Endothelial cell of umbilical vein (primary cell): ENCODE measurements around the gene PGBD5. TPM values are rescaled to one million over a fixed set of nuclear protein-coding genes. Genes with fewer than 3 reads are reported as not detected.

Source experiments
- BruUV-seq: library from RNA; stranded (reverse); fragments of 400-500 nt; replicated peaks from 2 replicates; lab custom pipeline; 2021; lab: Mats Ljungman, UMichigan
- CTCF ChIA-PET: fragments of 300-600, 350-600 bp; sonication (Branson Sonifier 250); formaldehyde crosslinking; loops from one replicate; lab custom pipeline; 2021; ENCODE audit warnings: antibody characterized with exemption, inconsistent platforms; lab: Charles Lee
- POLR2A ChIA-PET: fragments of 300-600, 350-600 bp; sonication (Branson Sonifier 250); formaldehyde crosslinking; loops from one replicate; lab custom pipeline; 2021; ENCODE audit warnings: antibody characterized with exemption, inconsistent platforms; lab: Charles Lee
- DNase-seq: peaks from one replicate; pipeline ENCODE4 v3.0.0-alpha.2; 2011; ENCODE audit warnings: low read depth, low spot score
- FAIRE-seq: peaks from 2 replicates; lab custom pipeline; 2011; peaks lifted over from hg19 to GRCh38; lab: Jason Lieb, UNC
- H2AFZ ChIP-seq: 2 replicates; pipeline ENCODE4 v1.6.0; 2012; ENCODE audit warnings: low read depth, low read length, control low read depth, inconsistent platforms
- H3K27ac ChIP-seq: 2 replicates; pipeline ENCODE4 v1.5.1; 2011; ENCODE audit warnings: low read depth, mild to moderate bottlenecking, control low read depth, low read length, moderate library complexity; ENCODE audit not compliant: insufficient read depth
- H3K27me3 ChIP-seq, 2 experiments: 2 replicates each; pipeline versions ENCODE4 v1.6.0 to v1.6.1; 2011; ENCODE audit warnings: low read length in 2 of 2, mixed read lengths in 1 of 2; ENCODE audit not compliant: control insufficient read depth in 2 of 2, insufficient read depth in 2 of 2
- H3K36me3 ChIP-seq, 2 experiments: 2 replicates in 1 of 2; 3 replicates in 1 of 2; pipeline ENCODE4 v1.5.1; 2011; ENCODE audit warnings: low read length in 2 of 2, mild to moderate bottlenecking in 1 of 2, moderate library complexity in 1 of 2; ENCODE audit not compliant: control insufficient read depth in 2 of 2, insufficient read depth in 2 of 2; ENCODE audit errors: extremely low read depth in 1 of 2
- H3K4me1 ChIP-seq: 3 replicates; pipeline ENCODE4 v1.5.1; 2011; ENCODE audit warnings: mild to moderate bottlenecking, low read length; ENCODE audit not compliant: control insufficient read depth, insufficient read depth; ENCODE audit errors: extremely low read depth
- H3K4me2 ChIP-seq: 2 replicates; pipeline ENCODE4 v1.6.1; 2011; ENCODE audit warnings: low read length, control low read depth, mixed read lengths; ENCODE audit not compliant: insufficient read depth
- H3K4me3 ChIP-seq, 3 experiments: fragments of 200-600 bp in 1 of 3; sonication (generic), shearing (Covaris generic) in 1 of 3; replicated peaks in 1 of 3; 2 replicates each; pipeline ENCODE4 v1.5.1; 2011 to 2016; ENCODE audit warnings: control low read depth in 3 of 3, low read length in 3 of 3, mild to moderate bottlenecking in 2 of 3, inconsistent platforms in 1 of 3, low read depth in 1 of 3, moderate library complexity in 1 of 3; ENCODE audit not compliant: insufficient read depth in 1 of 3
- H3K79me2 ChIP-seq: 2 replicates; pipeline ENCODE4 v1.6.0; 2012; ENCODE audit warnings: low read length, inconsistent platforms; ENCODE audit not compliant: control insufficient read depth, insufficient read depth
- H3K9ac ChIP-seq: replicated peaks from 2 replicates; pipeline ENCODE3; 2011; ENCODE audit warnings: low read length, control low read depth; ENCODE audit not compliant: insufficient read depth; ENCODE audit errors: extremely low read depth
- H3K9me1 ChIP-seq: replicated peaks from 3 replicates; pipeline ENCODE4 v1.6.0; 2011; ENCODE audit warnings: mild to moderate bottlenecking, low read length; ENCODE audit not compliant: control insufficient read depth, insufficient read depth; ENCODE audit errors: extremely low read depth
- H3K9me3 ChIP-seq: replicated peaks from 2 replicates; pipeline ENCODE4 v1.5.1; 2012; ENCODE audit warnings: low read length, inconsistent platforms; ENCODE audit not compliant: control insufficient read depth, insufficient read depth
- H4K20me1 ChIP-seq: replicated peaks from 2 replicates; pipeline ENCODE3; 2011; ENCODE audit warnings: mild to moderate bottlenecking, low read length; ENCODE audit not compliant: control insufficient read depth, insufficient read depth; ENCODE audit errors: extremely low read depth
- CTCF ChIP-seq, 2 donors: IDR thresholded peaks; 1 replicate in 1 of 2; 2 replicates in 1 of 2; pipeline ENCODE4 v1.5.1; 2011; ENCODE audit warnings: low read length in 2 of 2, mild to moderate bottlenecking in 2 of 2, moderate library complexity in 2 of 2, control low read depth in 1 of 2, inconsistent platforms in 1 of 2, low read depth in 1 of 2; ENCODE audit not compliant: insufficient read depth in 1 of 2; ENCODE audit errors: extremely low read depth in 1 of 2
- EZH2 ChIP-seq: IDR thresholded peaks from 2 replicates; pipeline ENCODE4 v1.6.1; 2012; ENCODE audit warnings: borderline replicate concordance, low read depth, mild to moderate bottlenecking, moderate library complexity, low read length, inconsistent platforms; ENCODE audit not compliant: severe bottlenecking
- FOS ChIP-seq: IDR thresholded peaks from 2 replicates; pipeline ENCODE4 v1.6.1; 2011; ENCODE audit warnings: mild to moderate bottlenecking, low read length, moderate library complexity, borderline replicate concordance; ENCODE audit not compliant: insufficient read depth
- GATA2 ChIP-seq: IDR thresholded peaks from 2 replicates; pipeline ENCODE4 v1.7.0; 2011; ENCODE audit warnings: low read depth, mild to moderate bottlenecking, moderate library complexity, mixed read lengths, low read length; ENCODE audit not compliant: insufficient read length, insufficient read depth
- JUN ChIP-seq: IDR thresholded peaks from 2 replicates; pipeline ENCODE4 v1.6.1; 2011; ENCODE audit warnings: borderline replicate concordance, low read depth; ENCODE audit not compliant: insufficient read length, insufficient read depth
- MAX ChIP-seq: IDR thresholded peaks from 2 replicates; pipeline ENCODE4 v1.6.1; 2011; ENCODE audit not compliant: insufficient read depth, insufficient read length
- MYC ChIP-seq: IDR thresholded peaks from one replicate; pipeline ENCODE4 v1.6.1; 2011; ENCODE audit warnings: mild to moderate bottlenecking, low read depth, low read length
- POLR2A ChIP-seq: IDR thresholded peaks from 2 replicates; pipeline ENCODE4 v1.6.1; 2012; ENCODE audit warnings: low read depth, mild to moderate bottlenecking, control low read depth, low read length
- POLR2AphosphoS5 ChIP-seq: IDR thresholded peaks from 2 replicates; pipeline ENCODE4 v1.6.1; 2012; ENCODE audit warnings: low read depth, mild to moderate bottlenecking, control low read depth, low read length, moderate library complexity; ENCODE audit not compliant: insufficient read depth
- dilution Hi-C: fragments of 300-500 bp; cut with MboI; formaldehyde crosslinking; loops from one replicate; pipeline ENCODE4 v1.15.0; 2019; ENCODE audit warnings: low sequenced_read_pairs; ENCODE audit not compliant: extremely low pct_ligation_motif_present
- intact Hi-C: fragments of 100-400 bp; cut with micrococcal nuclease; formaldehyde crosslinking; loops from one replicate; pipeline ENCODE4 v1.10.0; 2022
- polyA plus RNA-seq, 4 experiments: library from polyadenylated mRNA; depleted of rRNA in 3 of 4; stranded (reverse) in 3 of 4; unstranded in 1 of 4; fragments of >200 nt; gene quantifications; 2 replicates each; pipeline versions ENCODE4 v1.2.1 to v1.2.3, GENCODE V29; 2011 to 2012; ENCODE audit warnings: missing spikeins in 1 of 4
- total RNA-seq: library from RNA; stranded (reverse); gene quantifications from 2 replicates; pipeline ENCODE4 v1.2.3, GENCODE V29; 2021

The PGBD5 gene
- total and polyA plus RNA-seq, 2 donors (not counting 3 experiments of a cell fraction or from before 2014, with no cell fraction given), result 0.03 TPM; not detected in 1

- FAIRE-seq (no peak), DNase-seq (no peak)
- BruUV-seq, result no TSS peak
- H3K4me1 ChIP-seq, result no peaks in the 10 kb centered on the region
- H2AFZ ChIP-seq, result no peak overlapping the region
- H3K9me3 ChIP-seq, result no peaks in the 10 kb centered on the region
- no peak overlapping the region for H3K27ac ChIP-seq
- TF ChIP-seq POLR2AphosphoS5 (no peak), MYC (no peak), GATA2 (no peak)
- H3K27me3 ChIP-seq, result no peaks in the 10 kb centered on the region
- POLR2A ChIA-PET, result no interaction called here
- no peaks in the 10 kb centered on the region for H3K79me2 ChIP-seq
- CTCF ChIA-PET, result no interaction called here
- no peak overlapping the region for H3K9ac ChIP-seq
- H3K4me3 ChIP-seq, result no peak overlapping the region
- no peaks in the 10 kb centered on the region for H4K20me1 ChIP-seq
- H3K36me3 ChIP-seq, result no peaks in the 10 kb centered on the region
- dilution Hi-C loops, result no loop called here
- H3K9me1 ChIP-seq, result no peaks in the 10 kb centered on the region
- intact Hi-C loops, result no loop called here
- no peak overlapping the region for H3K4me2 ChIP-seq
Measured at GRCh38 chr1:230403442-230403841, 22.7 kb downstream of the PGBD5 start.

- Histone ChIP-seq H3K27ac (no peak overlapping the region), H3K4me3 (no peak overlapping the region), H3K79me2 (no peaks in the 10 kb centered on the region), H3K36me3 (no peaks in the 10 kb centered on the region), H3K4me2 (no peak overlapping the region), H3K27me3 (no peaks in the 10 kb centered on the region), H3K4me1 (no peaks in the 10 kb centered on the region), H4K20me1 (no peaks in the 10 kb centered on the region), H3K9ac (no peak overlapping the region), H2AFZ (no peak overlapping the region), H3K9me1 (no peaks in the 10 kb centered on the region), H3K9me3 (no peaks in the 10 kb centered on the region)
- DNase-seq (no peak), FAIRE-seq (no peak)
- ChIA-PET POLR2A (no interaction called here), CTCF (no interaction called here)
- intact Hi-C loops (no loop called here), dilution Hi-C loops (no loop called here)
- TF ChIP-seq GATA2 (no peak), MYC (no peak), JUN (no peak), POLR2AphosphoS5 (no peak), CTCF (IDR thresholded peaks at IDR 0.05; ENCODE audit: extremely low read depth in 1 of 2, insufficient read depth in 1 of 2, low read depth in 1 of 2, low read length in 2 of 2) (no peak), FOS (no peak), POLR2A (no peak), MAX (no peak), EZH2 (no peak)
- BruUV-seq, result no TSS peak
Measured at GRCh38 chr1:230401763-230402294, 24.3 kb downstream of the PGBD5 start.
